Suprapubic skin (tissue), 4 donors: ENCODE measurements around the gene NCAPG2. TPM values are rescaled to one million over a fixed set of nuclear protein-coding genes. Genes with fewer than 3 reads are reported as not detected.

Source experiments
- DNase-seq, 2 donors: peaks; one replicate each; pipeline ENCODE4 v3.0.0-alpha.2; 2019; ENCODE audit warnings: low spot score in 2 of 2
- H3K27ac ChIP-seq: fragments of 200-600 bp; sonication (generic); one replicate; pipeline ENCODE4 v1.5.1; 2019
- H3K27me3 ChIP-seq: fragments of 200-600 bp; sonication (generic); one replicate; pipeline ENCODE4 v1.5.1; 2019
- H3K36me3 ChIP-seq: fragments of 200-600 bp; sonication (generic); one replicate; pipeline ENCODE4 v1.5.1; 2019
- H3K4me1 ChIP-seq: fragments of 200-600 bp; sonication (generic); one replicate; pipeline ENCODE4 v1.5.1; 2019
- H3K4me3 ChIP-seq: fragments of 200-600 bp; sonication (generic); one replicate; pipeline ENCODE4 v1.5.1; 2019; ENCODE audit warnings: mild to moderate bottlenecking
- H3K9me3 ChIP-seq: fragments of 200-600 bp; sonication (generic); one replicate; pipeline ENCODE4 v1.5.1; 2019
- EP300 ChIP-seq: sonication (generic); formaldehyde crosslinking; IDR thresholded peaks from one replicate; pipeline ENCODE4 v1.6.1; 2017; ENCODE audit warnings: antibody characterized with exemption
- POLR2A ChIP-seq, 2 donors: fragments of 450-650 bp; IDR thresholded peaks; one replicate each; pipeline ENCODE4 v1.6.1; 2017; ENCODE audit warnings: antibody characterized with exemption in 2 of 2, mild to moderate bottlenecking in 2 of 2, moderate library complexity in 2 of 2
- POLR2AphosphoS5 ChIP-seq, 3 donors: sonication (generic); formaldehyde crosslinking; IDR thresholded peaks; one replicate each; pipeline ENCODE4 v1.6.1; 2017; ENCODE audit warnings: antibody characterized with exemption in 3 of 3
- WGBS: methylation state at CpG from one replicate; pipeline ENCODE4 v1.1.5; 2018; 5-methylcytosine and 5-hydroxymethylcytosine counted together
- total RNA-seq, 4 donors: library from RNA; depleted of rRNA; stranded (reverse); fragments of >200 nt; gene quantifications; one replicate each; pipeline ENCODE4 v1.1.0, GENCODE V29; 2016
- TF ChIP-seq, protein P1 (sequence below), 2 donors: fragments of 200-600 bp in 1 of 2; fragments of 450-650 bp in 1 of 2; sonication (generic) in 1 of 2; IDR thresholded peaks; one replicate each; pipeline ENCODE4 v1.5.1; 2016 to 2019; ENCODE audit warnings: antibody characterized with exemption in 2 of 2, mild to moderate bottlenecking in 1 of 2, moderate library complexity in 1 of 2

The NCAPG2 gene
- total RNA-seq, 4 donors from 2014 or later: 5.6 to 11.4 (median 7.2) TPM

DNA sequence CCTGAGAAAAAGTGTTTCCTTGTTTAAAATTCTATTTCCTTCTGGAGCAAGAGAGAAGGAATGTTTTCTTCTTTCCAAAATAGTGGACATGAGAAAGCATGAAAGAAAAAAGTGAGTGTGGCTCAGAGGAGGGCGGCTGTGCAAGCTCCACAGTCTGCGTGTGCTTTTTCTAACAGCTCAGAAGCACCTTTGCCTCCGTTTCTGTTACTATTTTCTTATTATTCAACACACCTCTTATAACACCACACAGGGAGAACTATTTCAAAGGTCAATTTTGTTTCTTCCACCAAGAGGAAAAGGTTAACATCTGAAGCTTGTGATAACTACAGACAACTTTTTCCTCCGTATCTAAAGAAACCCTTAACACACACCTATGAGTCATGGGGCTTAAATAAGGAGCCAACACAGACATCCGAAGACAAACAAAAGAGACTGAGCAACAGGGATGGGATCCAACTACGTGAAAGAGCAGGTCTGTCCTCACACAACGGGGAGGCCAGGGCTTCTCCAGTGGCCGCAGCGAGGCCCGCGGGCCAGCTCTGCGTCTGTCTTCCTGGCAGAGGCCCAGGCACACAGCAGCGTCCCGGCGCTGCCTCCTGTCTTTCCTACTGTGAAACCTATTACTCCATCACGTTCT lies 36.2 kb upstream of the NCAPG2 start:
- Histone ChIP-seq H3K4me3 (no peak overlapping the region), H3K36me3 (peaks cover 93% of the 10 kb centered on the region), H3K4me1 (no peaks in the 10 kb centered on the region), H3K27me3 (no peaks in the 10 kb centered on the region), H3K27ac (no peak overlapping the region), H3K9me3 (no peaks in the 10 kb centered on the region)
- TF ChIP-seq EP300: no peak
- no peak for TF ChIP-seq POLR2A (IDR thresholded peaks at IDR 0.05)
- no peak for TF ChIP-seq POLR2AphosphoS5 (IDR thresholded peaks at IDR 0.05)
- TF ChIP-seq, protein P1, sequence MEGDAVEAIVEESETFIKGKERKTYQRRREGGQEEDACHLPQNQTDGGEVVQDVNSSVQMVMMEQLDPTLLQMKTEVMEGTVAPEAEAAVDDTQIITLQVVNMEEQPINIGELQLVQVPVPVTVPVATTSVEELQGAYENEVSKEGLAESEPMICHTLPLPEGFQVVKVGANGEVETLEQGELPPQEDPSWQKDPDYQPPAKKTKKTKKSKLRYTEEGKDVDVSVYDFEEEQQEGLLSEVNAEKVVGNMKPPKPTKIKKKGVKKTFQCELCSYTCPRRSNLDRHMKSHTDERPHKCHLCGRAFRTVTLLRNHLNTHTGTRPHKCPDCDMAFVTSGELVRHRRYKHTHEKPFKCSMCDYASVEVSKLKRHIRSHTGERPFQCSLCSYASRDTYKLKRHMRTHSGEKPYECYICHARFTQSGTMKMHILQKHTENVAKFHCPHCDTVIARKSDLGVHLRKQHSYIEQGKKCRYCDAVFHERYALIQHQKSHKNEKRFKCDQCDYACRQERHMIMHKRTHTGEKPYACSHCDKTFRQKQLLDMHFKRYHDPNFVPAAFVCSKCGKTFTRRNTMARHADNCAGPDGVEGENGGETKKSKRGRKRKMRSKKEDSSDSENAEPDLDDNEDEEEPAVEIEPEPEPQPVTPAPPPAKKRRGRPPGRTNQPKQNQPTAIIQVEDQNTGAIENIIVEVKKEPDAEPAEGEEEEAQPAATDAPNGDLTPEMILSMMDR (IDR thresholded peaks at IDR 0.05): no peak
- WGBS: 88% methylated on average over 16 of the region's 16 CpGs
- DNase-seq: no peak

DNA sequence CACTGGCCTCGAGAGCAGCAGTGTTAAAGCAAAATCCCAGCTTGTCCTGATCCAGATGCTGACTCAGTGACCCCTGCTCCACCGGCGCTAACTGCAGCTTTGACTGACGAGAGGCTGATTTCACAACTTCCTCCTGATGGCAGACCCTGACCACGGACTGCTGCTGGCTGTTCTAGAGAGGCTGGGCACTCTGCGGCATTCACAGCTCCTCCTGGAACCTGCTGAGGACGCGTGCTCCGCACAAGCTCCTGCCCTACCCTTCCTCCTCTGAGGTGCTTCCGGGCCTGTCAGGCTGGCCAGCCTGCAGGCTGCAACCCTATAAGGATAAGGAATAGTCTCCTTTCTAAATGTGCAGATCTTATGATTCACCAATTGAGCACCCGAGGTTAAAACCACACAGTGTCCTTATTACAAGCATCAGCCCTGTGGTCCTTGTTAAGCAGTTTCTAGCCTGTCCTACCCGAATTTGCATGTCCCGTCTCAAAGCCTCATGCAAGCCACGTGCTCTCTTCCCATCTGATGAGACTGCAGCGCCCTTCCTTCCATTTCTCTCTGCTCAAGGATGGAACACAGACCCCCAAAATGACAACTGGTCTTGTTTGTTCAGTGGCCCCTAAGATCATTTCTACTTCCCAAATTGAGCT lies 35.5 kb upstream of the NCAPG2 start:
- Histone ChIP-seq H3K36me3 (peaks cover 94% of the 10 kb centered on the region), H3K27me3 (no peaks in the 10 kb centered on the region), H3K4me1 (no peaks in the 10 kb centered on the region), H3K27ac (no peak overlapping the region), H3K9me3 (no peaks in the 10 kb centered on the region), H3K4me3 (no peak overlapping the region)
- WGBS: 67% methylated on average over 15 of the region's 15 CpGs
- no peak for DNase-seq
- no peak for TF ChIP-seq POLR2AphosphoS5 (IDR thresholded peaks at IDR 0.05)
- no peak for TF ChIP-seq POLR2A (IDR thresholded peaks at IDR 0.05)
- no peak for TF ChIP-seq EP300
- TF ChIP-seq, protein P1 (IDR thresholded peaks at IDR 0.05): no peak

DNA sequence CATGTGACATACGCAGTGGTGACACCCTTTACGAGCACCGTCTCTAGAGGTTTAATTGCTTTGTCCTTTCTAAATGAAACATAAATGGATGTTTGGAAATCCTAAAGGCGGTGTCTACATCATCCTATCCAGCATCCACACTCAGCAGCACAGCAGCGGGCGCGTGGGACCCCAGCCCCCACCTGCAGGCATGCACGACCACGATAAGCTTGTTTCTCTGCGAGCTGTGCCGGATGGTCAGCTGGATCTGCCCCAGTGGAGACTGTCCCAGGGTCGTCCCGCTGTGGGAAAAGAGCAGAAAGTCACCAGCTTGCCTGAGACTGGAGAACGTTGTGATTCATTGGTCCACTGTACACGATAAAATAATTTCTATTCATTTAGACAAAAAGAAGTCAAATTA lies 34.2 kb upstream of the NCAPG2 start:
- H3K36me3 ChIP-seq: peaks cover 99% of the 10 kb centered on the region
- no peak overlapping the region for H3K4me3 ChIP-seq
- H3K27me3 ChIP-seq: no peaks in the 10 kb centered on the region
- 86% methylated on average over 15 of the region's 15 CpGs for WGBS
- TF ChIP-seq EP300 (no peak), POLR2A (IDR thresholded peaks at IDR 0.05) (no peak), POLR2AphosphoS5 (IDR thresholded peaks at IDR 0.05) (no peak)
- TF ChIP-seq, protein P1 (IDR thresholded peaks at IDR 0.05): no peak
- H3K27ac ChIP-seq: no peak overlapping the region
- H3K4me1 ChIP-seq: no peaks in the 10 kb centered on the region
- DNase-seq: no peak
- no peaks in the 10 kb centered on the region for H3K9me3 ChIP-seq

DNA sequence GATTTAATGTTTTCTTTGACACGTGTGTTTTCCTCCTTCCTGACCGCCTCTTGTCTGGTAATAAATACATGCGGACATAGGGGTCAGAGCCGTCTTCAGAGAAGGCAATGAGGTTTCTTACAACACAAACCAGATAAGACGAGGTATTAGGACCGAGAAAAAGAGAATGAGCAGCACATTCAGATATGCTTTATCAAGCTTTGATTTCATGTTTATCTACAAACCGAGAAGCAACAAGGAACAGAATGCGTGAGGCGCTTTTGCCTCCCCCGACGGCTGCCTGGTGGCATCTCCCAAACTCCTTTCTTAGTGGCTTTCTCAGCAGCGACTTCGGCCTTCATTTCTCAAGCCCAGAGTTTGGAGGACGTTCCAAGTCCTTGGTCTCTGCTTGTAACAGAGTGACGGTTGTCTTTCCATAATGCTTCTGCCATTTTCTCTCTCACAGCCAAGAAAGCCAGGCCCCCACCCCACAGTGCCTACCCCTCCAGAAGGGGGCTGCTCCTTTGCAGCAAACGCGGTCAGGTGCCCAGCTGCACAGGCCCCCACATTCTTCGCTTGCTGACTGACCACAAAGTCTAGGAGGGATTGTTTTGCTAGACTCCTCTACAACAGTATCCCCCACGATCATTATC lies 32.6 kb upstream of the NCAPG2 start:
- DNase-seq: no peak
- Histone ChIP-seq H3K4me3 (no peak overlapping the region), H3K36me3 (peaks cover 93% of the 10 kb centered on the region), H3K27me3 (no peaks in the 10 kb centered on the region), H3K27ac (no peak overlapping the region), H3K9me3 (no peaks in the 10 kb centered on the region), H3K4me1 (no peaks in the 10 kb centered on the region)
- 92% methylated on average over 19 of the region's 19 CpGs for WGBS
- no peak for TF ChIP-seq POLR2A (IDR thresholded peaks at IDR 0.05)
- TF ChIP-seq, protein P1 (IDR thresholded peaks at IDR 0.05): no peak
- TF ChIP-seq EP300: no peak

DNA sequence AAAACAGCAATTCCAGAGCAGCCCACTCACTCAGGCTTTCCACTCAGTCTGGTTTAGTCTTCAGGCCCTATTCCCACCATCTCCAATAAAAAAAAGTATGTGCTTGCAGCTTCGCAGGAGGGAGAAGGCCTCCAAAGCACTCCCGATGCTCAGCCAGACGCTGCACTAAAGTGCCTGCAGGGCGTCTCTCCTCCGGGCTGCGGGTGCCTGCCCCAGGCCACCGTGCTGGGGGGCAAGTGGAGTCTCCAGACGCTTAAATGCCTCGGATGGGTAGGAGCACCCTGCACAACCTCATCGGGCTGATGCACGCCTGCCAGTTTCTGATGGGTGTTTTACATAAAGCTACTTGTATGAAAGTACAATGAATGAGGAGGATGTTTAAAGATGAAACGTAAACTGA lies 31.3 kb upstream of the NCAPG2 start:
- no peaks in the 10 kb centered on the region for H3K27me3 ChIP-seq
- WGBS: 91% methylated on average over 10 of the region's 12 CpGs
- DNase-seq: no peak
- H3K9me3 ChIP-seq: no peaks in the 10 kb centered on the region
- H3K4me3 ChIP-seq: no peak overlapping the region
- H3K27ac ChIP-seq: no peak overlapping the region
- peaks cover 93% of the 10 kb centered on the region for H3K36me3 ChIP-seq
- H3K4me1 ChIP-seq: no peaks in the 10 kb centered on the region
- TF ChIP-seq EP300 (no peak), POLR2AphosphoS5 (IDR thresholded peaks at IDR 0.05) (no peak), POLR2A (IDR thresholded peaks at IDR 0.05) (no peak)
- TF ChIP-seq, protein P1 (IDR thresholded peaks at IDR 0.05): no peak
